H1 (cell line): ENCODE results near the gene PCED1B. TPM values are rescaled to one million over a fixed set of nuclear protein-coding genes. Genes with fewer than 3 reads are reported as not detected.

Source experiments
- CTCF ChIA-PET: fragments of 300-600 bp; sonication (Branson Sonifier 250); formaldehyde crosslinking; loops from one replicate; lab custom pipeline; 2021; ENCODE audit not compliant: partially characterized antibody; lab: Charles Lee
- POLR2A ChIA-PET: fragments of 300-600 bp; sonication (Branson Sonifier 250); formaldehyde crosslinking; loops from one replicate; lab custom pipeline; 2021; ENCODE audit warnings: inconsistent platforms; ENCODE audit not compliant: partially characterized antibody; lab: Charles Lee
- DNase-seq, 2 experiments: peaks; one replicate each; pipeline versions ENCODE4 v3.0.0 to v3.0.0-alpha.2; 2010 to 2022; ENCODE audit warnings: low spot score in 2 of 2, low read depth in 1 of 2, mixed read lengths in 1 of 2
- FAIRE-seq: peaks from 2 replicates; lab custom pipeline; 2011; peaks lifted over from hg19 to GRCh38; lab: Jason Lieb, UNC
- H2AFZ ChIP-seq: 2 replicates; pipeline ENCODE4 v1.8.1; 2012; ENCODE audit warnings: low read length, inconsistent platforms
- H2AK5ac ChIP-seq: 2 replicates; pipeline ENCODE4 v1.6.1; 2013; ENCODE audit warnings: low read depth, low read length
- H2BK120ac ChIP-seq: replicated peaks from 2 replicates; pipeline ENCODE3; 2013; ENCODE audit warnings: low read depth, low read length, inconsistent platforms
- H2BK12ac ChIP-seq: 2 replicates; pipeline ENCODE4 v1.6.1; 2013; ENCODE audit warnings: low read depth, low read length
- H2BK15ac ChIP-seq: 2 replicates; pipeline ENCODE4 v1.6.1; 2013; ENCODE audit warnings: low read length
- H2BK20ac ChIP-seq: 2 replicates; pipeline ENCODE4 v1.6.1; 2013; ENCODE audit warnings: low read length
- H2BK5ac ChIP-seq: 2 replicates; pipeline ENCODE4 v1.6.1; 2013; ENCODE audit warnings: low read depth, low read length
- H3K14ac ChIP-seq: 2 replicates; pipeline ENCODE4 v1.6.1; 2013; ENCODE audit warnings: inconsistent platforms; ENCODE audit not compliant: insufficient read length
- H3K18ac ChIP-seq: 2 replicates; pipeline ENCODE4 v1.6.1; 2013; ENCODE audit warnings: low read length; ENCODE audit errors: extremely low read depth
- H3K23ac ChIP-seq: 2 replicates; pipeline ENCODE4 v1.6.1; 2013; ENCODE audit warnings: inconsistent platforms; ENCODE audit not compliant: insufficient read length
- H3K23me2 ChIP-seq: 2 replicates; pipeline ENCODE4 v1.6.1; 2013; ENCODE audit warnings: low read depth, low read length
- H3K27ac ChIP-seq: 2 replicates; pipeline ENCODE4 v1.6.1; 2011; ENCODE audit warnings: low read depth, low read length, inconsistent platforms
- H3K27me3 ChIP-seq, 4 experiments: replicated peaks in 1 of 4; 1 replicate in 1 of 4; 2 replicates in 3 of 4; pipeline versions ENCODE4 v1.6.1 to v1.8.1; 2011 to 2013; ENCODE audit warnings: low read length in 3 of 4, mild to moderate bottlenecking in 3 of 4, inconsistent platforms in 2 of 4, mixed read lengths in 2 of 4, moderate library complexity in 1 of 4; ENCODE audit not compliant: control insufficient read depth in 3 of 4, insufficient read depth in 3 of 4; ENCODE audit errors: extremely low read depth in 1 of 4
- H3K36me3 ChIP-seq, 4 experiments: 2 replicates each; pipeline versions ENCODE4 v1.6.1 to v1.8.1; 2011 to 2013; ENCODE audit warnings: mild to moderate bottlenecking in 4 of 4, low read length in 3 of 4, moderate library complexity in 2 of 4, control low read depth in 1 of 4, inconsistent platforms in 1 of 4; ENCODE audit not compliant: insufficient read depth in 4 of 4, control insufficient read depth in 2 of 4
- H3K4ac ChIP-seq: replicated peaks from 2 replicates; pipeline ENCODE3; 2013; ENCODE audit warnings: low read length, low read depth, mixed read lengths, inconsistent platforms; ENCODE audit not compliant: insufficient read length
- H3K4me1 ChIP-seq, 4 experiments: replicated peaks in 1 of 4; 1 replicate in 1 of 4; 2 replicates in 3 of 4; pipeline versions ENCODE4 v1.6.1 to v1.8.1; 2011 to 2013; ENCODE audit warnings: low read length in 3 of 4, inconsistent platforms in 2 of 4, mixed read lengths in 1 of 4; ENCODE audit not compliant: insufficient read depth in 4 of 4, control insufficient read depth in 3 of 4
- H3K4me2 ChIP-seq, 2 experiments: 2 replicates each; pipeline versions ENCODE4 v1.6.1 to v1.8.1; 2011 to 2013; ENCODE audit warnings: low read depth in 2 of 2, low read length in 2 of 2, control low read depth in 1 of 2, inconsistent platforms in 1 of 2, mild to moderate bottlenecking in 1 of 2; ENCODE audit not compliant: insufficient read depth in 1 of 2
- H3K4me3 ChIP-seq, 4 experiments: fragments of 200-600, 300-600 bp in 1 of 4; sonication (generic), shearing (Covaris generic), sonication (Bioruptor Twin) in 1 of 4; 2 replicates each; pipeline versions ENCODE4 v1.5.1 to v1.8.1; 2011 to 2016; ENCODE audit warnings: low read length in 4 of 4, low read depth in 3 of 4, control low read depth in 2 of 4, inconsistent platforms in 2 of 4, mild to moderate bottlenecking in 2 of 4, mixed read lengths in 1 of 4, moderate library complexity in 1 of 4; ENCODE audit not compliant: insufficient read depth in 2 of 4; ENCODE audit errors: extremely low read depth in 1 of 4
- H3K56ac ChIP-seq: replicated peaks from 2 replicates; pipeline ENCODE3; 2013; ENCODE audit warnings: low read depth, mild to moderate bottlenecking, mixed read lengths, low read length, inconsistent platforms; ENCODE audit not compliant: insufficient read length
- H3K79me1 ChIP-seq: 2 replicates; pipeline ENCODE4 v1.6.1; 2013; ENCODE audit warnings: low read depth, low read length, control low read depth
- H3K79me2 ChIP-seq, 2 experiments: 2 replicates each; pipeline versions ENCODE4 v1.6.1 to v1.8.1; 2012 to 2013; ENCODE audit warnings: low read length in 2 of 2, mild to moderate bottlenecking in 2 of 2, inconsistent platforms in 1 of 2; ENCODE audit not compliant: insufficient read depth in 2 of 2, control insufficient read depth in 1 of 2
- H3K9ac ChIP-seq, 4 experiments: replicated peaks in 1 of 4; 1 replicate in 1 of 4; 2 replicates in 3 of 4; pipeline versions ENCODE4 v1.6.1 to v1.8.1; 2011 to 2013; ENCODE audit warnings: low read depth in 3 of 4, low read length in 3 of 4, control low read depth in 2 of 4, mild to moderate bottlenecking in 2 of 4, moderate library complexity in 2 of 4, inconsistent platforms in 1 of 4; ENCODE audit errors: extremely low read depth in 1 of 4
- H3K9me3 ChIP-seq, 2 experiments: 2 replicates each; pipeline versions ENCODE4 v1.6.1 to v1.8.1; 2012 to 2013; ENCODE audit warnings: mild to moderate bottlenecking in 2 of 2, moderate library complexity in 2 of 2, control low read depth in 1 of 2, inconsistent platforms in 1 of 2, low read depth in 1 of 2, low read length in 1 of 2, mixed read lengths in 1 of 2; ENCODE audit not compliant: insufficient read depth in 2 of 2
- H4K20me1 ChIP-seq, 2 experiments: replicated peaks in 1 of 2; 2 replicates each; pipeline versions ENCODE3 to v1.8.1; 2011 to 2013; ENCODE audit warnings: inconsistent platforms in 2 of 2, low read length in 2 of 2, mild to moderate bottlenecking in 1 of 2; ENCODE audit not compliant: insufficient read depth in 2 of 2, control insufficient read depth in 1 of 2
- H4K5ac ChIP-seq: 2 replicates; pipeline ENCODE4 v1.6.1; 2013; ENCODE audit warnings: low read length, low read depth, mixed read lengths, inconsistent platforms; ENCODE audit not compliant: insufficient read length
- H4K8ac ChIP-seq: 2 replicates; pipeline ENCODE4 v1.8.0; 2013; ENCODE audit warnings: mild to moderate bottlenecking, moderate library complexity, low read length, inconsistent platforms; ENCODE audit not compliant: insufficient read depth; ENCODE audit errors: extremely low read depth
- H4K91ac ChIP-seq: replicated peaks from 2 replicates; pipeline ENCODE3; 2013; ENCODE audit warnings: low read length, mixed read lengths, inconsistent platforms; ENCODE audit not compliant: insufficient read length
- CTBP2 ChIP-seq: IDR thresholded peaks from 2 replicates; pipeline ENCODE4 v1.7.0; 2011; ENCODE audit warnings: borderline replicate concordance, mild to moderate bottlenecking, moderate library complexity, mixed read lengths, low read length; ENCODE audit not compliant: insufficient read depth, insufficient read length
- HDAC2 ChIP-seq, 2 experiments: fragments of 300-600 bp in 1 of 2; sonication (generic) in 1 of 2; IDR thresholded peaks; 2 replicates each; pipeline ENCODE4 v1.6.1; 2011 to 2012; ENCODE audit warnings: low read depth in 2 of 2, low read length in 2 of 2, mild to moderate bottlenecking in 2 of 2, moderate library complexity in 2 of 2, borderline replicate concordance in 1 of 2, inconsistent platforms in 1 of 2
- POLR2AphosphoS5 ChIP-seq: IDR thresholded peaks from 2 replicates; pipeline ENCODE4 v1.6.1; 2011; ENCODE audit warnings: low read depth, low read length
- SP1 ChIP-seq: IDR thresholded peaks from 2 replicates; pipeline ENCODE4 v1.6.1; 2011; ENCODE audit warnings: low read depth, low read length
- SRF ChIP-seq: IDR thresholded peaks from 2 replicates; pipeline ENCODE4 v1.6.1; 2011; ENCODE audit warnings: mild to moderate bottlenecking, low read depth, low read length, moderate library complexity
- TBP ChIP-seq: IDR thresholded peaks from 2 replicates; pipeline ENCODE4 v1.6.1; 2011; ENCODE audit warnings: low read depth, low read length, improper control_type of control experiment
- TCF12 ChIP-seq: IDR thresholded peaks from 2 replicates; pipeline ENCODE4 v1.6.1; 2011; ENCODE audit warnings: low read depth, mild to moderate bottlenecking, low read length
- WGBS, 2 experiments: shearing (Covaris generic) in 1 of 2; methylation state at CpG; one replicate each; pipeline versions ENCODE4 v1.1.6 to v1.1.7; 2013 to 2015; ENCODE audit warnings: low lambda C conversion rate in 2 of 2, mixed read lengths in 2 of 2, inconsistent platforms in 1 of 2, low coverage in 1 of 2, missing lambda C conversion rate in 1 of 2; ENCODE audit not compliant: insufficient replicate concordance in 2 of 2, insufficient coverage in 1 of 2, insufficient read length in 1 of 2; ENCODE audit errors: extremely low coverage in 1 of 2, missing lambda C conversion rate in 1 of 2; 5-methylcytosine and 5-hydroxymethylcytosine counted together
- polyA plus RNA-seq, 7 experiments: library from polyadenylated mRNA; depleted of rRNA in 3 of 7; stranded (reverse) in 5 of 7; unstranded in 2 of 7; fragments of >200 nt in 5 of 7; fragments of 200-250 nt in 2 of 7; gene quantifications; 1 replicate in 5 of 7; 2 replicates in 1 of 7; 4 replicates in 1 of 7; pipeline versions ENCODE4 v1.2.1 to v1.2.3, GENCODE V29; 2011 to 2013; ENCODE audit warnings: missing spikeins in 2 of 7, mixed read lengths in 2 of 7
- total RNA-seq: library from RNA; stranded (reverse); fragmentation: NEBNext Ultra II Directional; extraction: Animal tissue kit (Norgen Biotek cat#: 25700); gene quantifications from 2 replicates; pipeline ENCODE4 v1.2.1, GENCODE V29; 2021
- TF ChIP-seq, protein P1 (sequence below): IDR thresholded peaks from 2 replicates; pipeline ENCODE4 v1.6.1; 2012; ENCODE audit warnings: inconsistent platforms

The PCED1B gene
- total and polyA plus RNA-seq, 2 of the 8 experiments (the other 6 are each of a cell fraction or from before 2014, with no cell fraction given): 4.7 to 5.4 TPM

DNA sequence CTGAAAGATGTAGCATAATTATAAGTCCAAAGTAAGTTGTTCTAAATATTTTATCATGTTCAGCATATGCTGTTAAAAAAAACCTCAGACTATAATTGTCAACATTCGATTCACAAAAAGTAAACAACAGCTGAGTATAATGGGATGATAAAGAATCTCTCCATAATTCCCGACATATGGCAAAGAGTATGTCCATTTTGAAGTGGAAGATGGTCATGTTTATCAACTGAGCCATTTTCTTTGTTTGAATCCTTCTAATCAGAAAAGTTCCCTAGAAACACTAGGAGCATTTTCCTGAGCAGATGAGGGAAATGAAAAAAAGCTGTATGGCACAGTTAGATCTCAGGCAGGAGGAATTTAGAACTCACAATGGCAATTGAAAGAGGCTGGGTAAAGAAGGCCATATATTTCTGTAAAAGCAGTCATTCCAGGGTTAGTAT, 192.4 kb downstream of the PCED1B start:
- Histone ChIP-seq H3K27ac (no peak overlapping the region), H3K14ac (no peak overlapping the region), H3K4ac (no peak overlapping the region), H4K8ac (no peak overlapping the region), H3K4me3 (no peak overlapping the region), H4K91ac (no peak overlapping the region), H2BK5ac (no peak overlapping the region), H2BK15ac (no peak overlapping the region), H2BK120ac (no peak overlapping the region), H3K4me2 (no peak overlapping the region), H3K9me3 (no peaks in the 10 kb centered on the region), H3K9ac (no peak overlapping the region), H3K23me2 (no peaks in the 10 kb centered on the region), H3K4me1 (no peaks in the 10 kb centered on the region), H2AFZ (no peak overlapping the region; the same call in 1 of the 2 replicates), H2BK20ac (no peak overlapping the region), H3K23ac (no peak overlapping the region), H3K18ac (no peak overlapping the region), H3K27me3 (no peaks in the 10 kb centered on the region), H4K5ac (no peak overlapping the region), H2AK5ac (no peak overlapping the region), H3K56ac (no peak overlapping the region), H3K79me1 (no peaks in the 10 kb centered on the region), H2BK12ac (no peak overlapping the region), H4K20me1 (no peaks in the 10 kb centered on the region), H3K79me2 (no peaks in the 10 kb centered on the region), H3K36me3 (no peaks in the 10 kb centered on the region)
- TF ChIP-seq TCF12: no peak
- TF ChIP-seq, protein P1, sequence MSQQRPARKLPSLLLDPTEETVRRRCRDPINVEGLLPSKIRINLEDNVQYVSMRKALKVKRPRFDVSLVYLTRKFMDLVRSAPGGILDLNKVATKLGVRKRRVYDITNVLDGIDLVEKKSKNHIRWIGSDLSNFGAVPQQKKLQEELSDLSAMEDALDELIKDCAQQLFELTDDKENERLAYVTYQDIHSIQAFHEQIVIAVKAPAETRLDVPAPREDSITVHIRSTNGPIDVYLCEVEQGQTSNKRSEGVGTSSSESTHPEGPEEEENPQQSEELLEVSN: no peak
- TF ChIP-seq CTBP2: no peak
- no peak for TF ChIP-seq SRF
- TF ChIP-seq TBP: no peak
- TF ChIP-seq POLR2AphosphoS5: no peak
- TF ChIP-seq HDAC2 (IDR thresholded peaks at IDR 0.05; ENCODE audit: borderline replicate concordance in 1 of 2, low read depth in 2 of 2, low read length in 2 of 2): no peak
- TF ChIP-seq SP1: no peak
- DNase-seq: no peak
- 97% methylated on average over 2 of the region's 2 CpGs; no CpG with 5 or more reads in 1 of the 2 experiments for WGBS, 2 experiments
- POLR2A ChIA-PET: no interaction called here
- CTCF ChIA-PET: interaction anchor here (0.7 to 1.1 kb wide), 2 partner anchors 201 to 202 kb away, joined by 3 to 5 read pairs; no protein-coding TSS in a partner anchor
- no peak for FAIRE-seq
